ENCODE measurements around the gene FSTL4. TPM values are rescaled to one million over a fixed set of nuclear protein-coding genes. Genes with fewer than 3 reads are reported as not detected.

Gene FSTL4
- polyA plus RNA-seq, 1 of the 3 experiments (the other 2 are of a cell fraction): not detected

- H3K9me2 ChIP-seq: no peaks in the 10 kb centered on the region
- 82% methylated on average over 3 of the region's 7 CpGs for WGBS (ENCODE audit: low lambda C conversion rate)
- POLR2A ChIA-PET: no interaction called here
Observed at GRCh38 chr5:133370904-133371303, 241.4 kb downstream of the FSTL4 start.

GRCh38 chr5:133370036-133370831 lies 242.1 kb downstream of the FSTL4 start:
- Histone ChIP-seq H3K4me2 (no peak overlapping the region), H3K79me2 (ENCODE audit: insufficient read depth) (no peaks in the 10 kb centered on the region), H2AFZ (ENCODE audit: low read depth) (no peak overlapping the region), H4K20me1 (ENCODE audit: insufficient read depth) (no peaks in the 10 kb centered on the region), H3K4me1 (ENCODE audit: control insufficient read depth in 1 of 2, insufficient read depth in 2 of 2, low read depth in 1 of 2, low read length in 1 of 2) (no peaks in the 10 kb centered on the region), H3K9me2 (no peaks in the 10 kb centered on the region), H3F3A (replicated peaks; ENCODE audit: insufficient read depth) (no peaks in the 10 kb centered on the region), H3K9me3 (no peaks in the 10 kb centered on the region), H3K27me3 (ENCODE audit: insufficient read depth) (no peaks in the 10 kb centered on the region; the same call in 1 of the 2 replicates), H3K36me3 (replicated peaks in 1 of 2; ENCODE audit: control insufficient read depth in 1 of 2, insufficient read depth in 2 of 2, low read length in 1 of 2) (no peaks in the 10 kb centered on the region), H3K27ac (ENCODE audit: low read depth in 2 of 2, low read length in 1 of 2) (no peak overlapping the region), H3K9ac (no peak overlapping the region), H3K4me3 (ENCODE audit: low read depth in 2 of 2, low read length in 1 of 2) (no peak overlapping the region)
- DNase-seq: no peak
- WGBS (ENCODE audit: low lambda C conversion rate): 44% methylated on average over 8 of the region's 8 CpGs
- ChIA-PET POLR2A (no interaction called here), CTCF (no interaction called here)
- TF ChIP-seq USF2 (IDR thresholded peaks at IDR 0.05; ENCODE audit: borderline replicate concordance, low read depth, low read length) (no peak), MEF2A (IDR thresholded peaks at IDR 0.05; ENCODE audit: borderline replicate concordance, low read depth) (no peak), POLR2AphosphoS5 (IDR thresholded peaks at IDR 0.05; ENCODE audit: low read depth, low read length) (no peak), SMC3 (IDR thresholded peaks at IDR 0.05; ENCODE audit: low read depth, low read length) (no peak), EZH2phosphoT487 (IDR thresholded peaks at IDR 0.05; ENCODE audit: borderline replicate concordance, low read depth) (no peak), RAD21 (IDR thresholded peaks at IDR 0.05; ENCODE audit: low read length) (no peak), CTCF (IDR thresholded peaks at IDR 0.05) (no peak), FOXJ3 (CRISPR knock-in tag; IDR thresholded peaks at IDR 0.05) (no peak), YY1 (IDR thresholded peaks at IDR 0.05; ENCODE audit: low read depth) (no peak)
- TF ChIP-seq, protein P1, sequence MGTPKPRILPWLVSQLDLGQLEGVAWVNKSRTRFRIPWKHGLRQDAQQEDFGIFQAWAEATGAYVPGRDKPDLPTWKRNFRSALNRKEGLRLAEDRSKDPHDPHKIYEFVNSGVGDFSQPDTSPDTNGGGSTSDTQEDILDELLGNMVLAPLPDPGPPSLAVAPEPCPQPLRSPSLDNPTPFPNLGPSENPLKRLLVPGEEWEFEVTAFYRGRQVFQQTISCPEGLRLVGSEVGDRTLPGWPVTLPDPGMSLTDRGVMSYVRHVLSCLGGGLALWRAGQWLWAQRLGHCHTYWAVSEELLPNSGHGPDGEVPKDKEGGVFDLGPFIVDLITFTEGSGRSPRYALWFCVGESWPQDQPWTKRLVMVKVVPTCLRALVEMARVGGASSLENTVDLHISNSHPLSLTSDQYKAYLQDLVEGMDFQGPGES (IDR thresholded peaks at IDR 0.05; ENCODE audit: low read depth, low read length): no peak

More at GRCh38 chr5:133370904-133371303, 241.4 kb downstream of the FSTL4 start:
- Histone ChIP-seq H4K20me1 (ENCODE audit: insufficient read depth) (no peaks in the 10 kb centered on the region), H3K9ac (no peak overlapping the region), H3K36me3 (replicated peaks in 1 of 2; ENCODE audit: control insufficient read depth in 1 of 2, insufficient read depth in 2 of 2, low read length in 1 of 2) (no peaks in the 10 kb centered on the region), H3K27ac (ENCODE audit: low read depth in 2 of 2, low read length in 1 of 2) (no peak overlapping the region), H3K27me3 (ENCODE audit: insufficient read depth) (no peaks in the 10 kb centered on the region; the same call in 1 of the 2 replicates), H3F3A (replicated peaks; ENCODE audit: insufficient read depth) (no peaks in the 10 kb centered on the region), H3K4me1 (ENCODE audit: control insufficient read depth in 1 of 2, insufficient read depth in 2 of 2, low read depth in 1 of 2, low read length in 1 of 2) (no peaks in the 10 kb centered on the region), H3K9me3 (no peaks in the 10 kb centered on the region), H3K79me2 (ENCODE audit: insufficient read depth) (no peaks in the 10 kb centered on the region), H2AFZ (ENCODE audit: low read depth) (no peak overlapping the region), H3K4me2 (no peak overlapping the region), H3K4me3 (ENCODE audit: low read depth in 2 of 2, low read length in 1 of 2) (no peak overlapping the region)
- no peak for DNase-seq
- TF ChIP-seq EZH2phosphoT487 (IDR thresholded peaks at IDR 0.05; ENCODE audit: borderline replicate concordance, low read depth) (no peak), FOXM1 (IDR thresholded peaks at IDR 0.05; ENCODE audit: low read depth) (no peak), JUND (IDR thresholded peaks at IDR 0.05) (no peak), TCF12 (IDR thresholded peaks at IDR 0.05) (no peak), TEAD4 (IDR thresholded peaks at IDR 0.05; ENCODE audit: borderline replicate concordance, insufficient read depth) (no peak), NFIC (IDR thresholded peaks at IDR 0.05; ENCODE audit: borderline replicate concordance) (no peak), GATA2 (CRISPR knock-in tag; IDR thresholded peaks at IDR 0.05) (no peak), GABPA (IDR thresholded peaks at IDR 0.05; ENCODE audit: low read depth) (no peak), MEF2A (IDR thresholded peaks at IDR 0.05; ENCODE audit: borderline replicate concordance, low read depth) (no peak), YY1 (IDR thresholded peaks at IDR 0.05; ENCODE audit: low read depth) (no peak), USF2 (IDR thresholded peaks at IDR 0.05; ENCODE audit: borderline replicate concordance, low read depth, low read length) (no peak), RFX5 (IDR thresholded peaks at IDR 0.05; ENCODE audit: low read length) (no peak), NRF1 (IDR thresholded peaks at IDR 0.05; ENCODE audit: low read depth, low read length) (no peak), MXI1 (IDR thresholded peaks at IDR 0.05; ENCODE audit: low read depth, low read length) (no peak), RAD21 (IDR thresholded peaks at IDR 0.05; ENCODE audit: low read length) (no peak), SIN3A (IDR thresholded peaks at IDR 0.05; ENCODE audit: borderline replicate concordance, low read depth, low read length) (no peak), FOSL2 (IDR thresholded peaks at IDR 0.05; ENCODE audit: borderline replicate concordance, low read depth) (no peak), EP300 (IDR thresholded peaks at IDR 0.05; ENCODE audit: borderline replicate concordance in 1 of 2, low read depth in 1 of 2, low read length in 1 of 2) (no peak)
- TF ChIP-seq, protein P1 (IDR thresholded peaks at IDR 0.05; ENCODE audit: low read depth, low read length): no peak
- TF ChIP-seq, protein P2, sequence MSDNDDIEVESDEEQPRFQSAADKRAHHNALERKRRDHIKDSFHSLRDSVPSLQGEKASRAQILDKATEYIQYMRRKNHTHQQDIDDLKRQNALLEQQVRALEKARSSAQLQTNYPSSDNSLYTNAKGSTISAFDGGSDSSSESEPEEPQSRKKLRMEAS (IDR thresholded peaks at IDR 0.05; ENCODE audit: low read depth): no peak
- CTCF ChIA-PET: no interaction called here

All from SK-N-SH (cell line).